A673 (cell line): ENCODE data around the gene PNMA1. TPM values are rescaled to one million over a fixed set of nuclear protein-coding genes. Genes with fewer than 3 reads are reported as not detected.

Experiments
- BruUV-seq: library from RNA; stranded (reverse); fragments of 400-500 nt; replicated peaks from 2 replicates; lab custom pipeline; 2021; lab: Mats Ljungman, UMichigan
- CTCF ChIA-PET: fragments of 300-600 bp; sonication (Branson Sonifier 250); formaldehyde crosslinking; loops from one replicate; lab custom pipeline; 2022; ENCODE audit warnings: antibody characterized with exemption; lab: Charles Lee
- POLR2A ChIA-PET: fragments of 300-600 bp; sonication (Branson Sonifier 250); formaldehyde crosslinking; loops from one replicate; lab custom pipeline; 2022; ENCODE audit warnings: antibody characterized with exemption; ENCODE audit not compliant: low non-redundant PET; lab: Charles Lee
- DNase-seq: peaks from one replicate; pipeline ENCODE4 v3.0.0-alpha.2; 2015; ENCODE audit warnings: low spot score
- H3K27ac ChIP-seq: fragments of 200-600 bp; sonication (generic); 2 replicates; pipeline ENCODE4 v1.5.1; 2016; ENCODE audit warnings: mixed run types, low read depth, mild to moderate bottlenecking, mixed read lengths, antibody characterized with exemption, low read length; ENCODE audit not compliant: poor library complexity, severe bottlenecking
- H3K27me3 ChIP-seq: fragments of 200-600 bp; sonication (generic); replicated peaks from 2 replicates; pipeline ENCODE4 v1.6.1; 2017; ENCODE audit warnings: mixed run types, low read depth, mild to moderate bottlenecking, mixed read lengths, antibody characterized with exemption, low read length; ENCODE audit not compliant: insufficient read depth, poor library complexity
- H3K36me3 ChIP-seq: fragments of 200-600 bp; sonication (generic); 2 replicates; pipeline ENCODE4 v1.6.1; 2016; ENCODE audit warnings: mixed run types, mild to moderate bottlenecking, mixed read lengths, antibody characterized with exemption, low read length; ENCODE audit not compliant: insufficient read depth, poor library complexity, severe bottlenecking
- H3K4me1 ChIP-seq: fragments of 200-600 bp; sonication (generic); 2 replicates; pipeline ENCODE4 v1.6.1; 2017; ENCODE audit warnings: mixed run types, mild to moderate bottlenecking, mixed read lengths, antibody characterized with exemption, low read length; ENCODE audit not compliant: insufficient read depth, poor library complexity, severe bottlenecking
- H3K4me3 ChIP-seq: fragments of 200-600 bp; sonication (generic); 2 replicates; pipeline ENCODE4 v1.5.1; 2016; ENCODE audit warnings: low read depth, mixed run types, mild to moderate bottlenecking, mixed read lengths, low read length; ENCODE audit not compliant: poor library complexity, severe bottlenecking
- H3K9me3 ChIP-seq: fragments of 200-600 bp; sonication (generic); 2 replicates; pipeline ENCODE4 v1.6.1; 2016; ENCODE audit warnings: mixed run types, low read depth, mild to moderate bottlenecking, mixed read lengths, antibody characterized with exemption, low read length; ENCODE audit not compliant: poor library complexity, severe bottlenecking
- CTCF ChIP-seq: fragments of 300-800, 200-600 bp; sonication (generic); conservative IDR thresholded peaks from 2 replicates; pipeline ENCODE4 v1.5.1; 2017; ENCODE audit warnings: low read depth, mild to moderate bottlenecking, antibody characterized with exemption, low read length, moderate library complexity, mixed read lengths
- EZH2 ChIP-seq: fragments of 200-600 bp; sonication (generic); IDR thresholded peaks from 2 replicates; pipeline ENCODE4 v1.6.1; 2017; ENCODE audit warnings: borderline replicate concordance, low read depth, mild to moderate bottlenecking, mixed read lengths, antibody characterized with exemption, low read length; ENCODE audit not compliant: poor library complexity, severe bottlenecking
- intact Hi-C: fragments of 100-400 bp; cut with micrococcal nuclease; formaldehyde crosslinking; loops from one replicate; pipeline ENCODE4 v1.10.0; 2022; ENCODE audit not compliant: unreplicated experiment
- total RNA-seq: library from RNA; stranded (reverse); gene quantifications from 2 replicates; pipeline ENCODE4 v1.2.3, GENCODE V29; 2021

Gene PNMA1
- total RNA-seq, 1 experiment from 2014 or later = 51.4 TPM

- CTCF ChIA-PET = interaction anchor here (1.0 kb wide), 1 partner anchor 32 kb away, joined by 3 read pairs; no protein-coding TSS in a partner anchor
- intact Hi-C loops = loop anchor here (2.0 kb wide), 1 partner anchor 99 kb away; no protein-coding TSS in a partner anchor
- Histone ChIP-seq H3K27me3 (no peaks in the 10 kb centered on the region), H3K36me3 (peaks cover 64% of the 10 kb centered on the region), H3K27ac (peak overlapping the region; percentile 78), H3K9me3 (no peaks in the 10 kb centered on the region), H3K4me3 (no peak overlapping the region), H3K4me1 (peaks cover 40% of the 10 kb centered on the region)
- DNase-seq = peak; percentile 55
- TF ChIP-seq EZH2 (no peak), CTCF (no peak)
- no TSS peak for BruUV-seq
- POLR2A ChIA-PET = no interaction called here
Measured at GRCh38 chr14:73725116-73726024, 11.2 kb upstream of the PNMA1 start.

- no TSS peak for BruUV-seq
- intact Hi-C loops = loop anchor here (2.0 kb wide), 1 partner anchor 100 kb away; no protein-coding TSS in a partner anchor
- Histone ChIP-seq H3K27me3 (no peaks in the 10 kb centered on the region), H3K36me3 (peaks cover 60% of the 10 kb centered on the region), H3K4me1 (peaks cover 40% of the 10 kb centered on the region), H3K4me3 (no peak overlapping the region), H3K9me3 (no peaks in the 10 kb centered on the region), H3K27ac (peak overlapping the region; percentile 78)
- ChIA-PET POLR2A (no interaction called here), CTCF (interaction anchor here (1.0 kb wide), 1 partner anchor 33 kb away, joined by 3 read pairs; no protein-coding TSS in a partner anchor)
- DNase-seq = no peak
- TF ChIP-seq EZH2 = no peak
- no peak for TF ChIP-seq CTCF
Measured at GRCh38 chr14:73724696-73725095, 10.5 kb upstream of the PNMA1 start.

GRCh38 chr14:73723797-73724661 is 9.8 kb upstream of the PNMA1 start:
- ChIA-PET CTCF (interaction anchor here (1.0 kb wide), 1 partner anchor 33 kb away, joined by 3 read pairs; no protein-coding TSS in a partner anchor), POLR2A (no interaction called here)
- TF ChIP-seq CTCF (peak; percentile 39; the same call in 1 of the 2 replicates), EZH2 (no peak)
- H3K4me3 ChIP-seq = no peak overlapping the region
- no peaks in the 10 kb centered on the region for H3K9me3 ChIP-seq
- intact Hi-C loops = loop anchor here (2.0 kb wide), 1 partner anchor 101 kb away; no protein-coding TSS in a partner anchor
- no TSS peak for BruUV-seq
- DNase-seq = peak; percentile 87
- peaks cover 39% of the 10 kb centered on the region for H3K4me1 ChIP-seq
- H3K27me3 ChIP-seq = no peaks in the 10 kb centered on the region
- H3K27ac ChIP-seq = peak overlapping the region; percentile 78
- H3K36me3 ChIP-seq = peaks cover 59% of the 10 kb centered on the region
